Muscle layer of colon (tissue), 2 donors: ENCODE results near the gene NQO2.
A peak's percentile ranks its signal among the peaks of the same experiment; 100 is the strongest.

ENCODE experiments used
- H3K27ac ChIP-seq: one replicate; pipeline ENCODE4 v1.7.0; 2013; ENCODE audit warnings: low read depth, mild to moderate bottlenecking, low read length, moderate library complexity
- H3K27me3 ChIP-seq, 2 donors: one replicate each; pipeline ENCODE4 v1.7.0; 2013; ENCODE audit warnings: low read length in 2 of 2, mild to moderate bottlenecking in 2 of 2; ENCODE audit not compliant: insufficient read depth in 2 of 2, control insufficient read depth in 1 of 2
- H3K36me3 ChIP-seq: one replicate; pipeline ENCODE4 v1.7.0; 2013; ENCODE audit warnings: mild to moderate bottlenecking, low read length; ENCODE audit not compliant: insufficient read depth
- H3K4me1 ChIP-seq: one replicate; pipeline ENCODE4 v1.7.0; 2013; ENCODE audit warnings: mild to moderate bottlenecking, low read length; ENCODE audit not compliant: insufficient read depth
- H3K4me3 ChIP-seq, 2 donors: one replicate each; pipeline ENCODE4 v1.7.0; 2013; ENCODE audit warnings: low read length in 2 of 2, low read depth in 1 of 2, mild to moderate bottlenecking in 1 of 2, moderate library complexity in 1 of 2
- H3K9ac ChIP-seq: one replicate; pipeline ENCODE4 v1.7.0; 2013; ENCODE audit warnings: low read length
- H3K9me3 ChIP-seq: one replicate; pipeline ENCODE4 v1.7.0; 2013; ENCODE audit warnings: mild to moderate bottlenecking, low read length
- donor health status: abdominal sarcoma.
- donor health status: Adenocarcinoma of cecum.

Gene NQO2, protein sequence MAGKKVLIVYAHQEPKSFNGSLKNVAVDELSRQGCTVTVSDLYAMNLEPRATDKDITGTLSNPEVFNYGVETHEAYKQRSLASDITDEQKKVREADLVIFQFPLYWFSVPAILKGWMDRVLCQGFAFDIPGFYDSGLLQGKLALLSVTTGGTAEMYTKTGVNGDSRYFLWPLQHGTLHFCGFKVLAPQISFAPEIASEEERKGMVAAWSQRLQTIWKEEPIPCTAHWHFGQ

DNA sequence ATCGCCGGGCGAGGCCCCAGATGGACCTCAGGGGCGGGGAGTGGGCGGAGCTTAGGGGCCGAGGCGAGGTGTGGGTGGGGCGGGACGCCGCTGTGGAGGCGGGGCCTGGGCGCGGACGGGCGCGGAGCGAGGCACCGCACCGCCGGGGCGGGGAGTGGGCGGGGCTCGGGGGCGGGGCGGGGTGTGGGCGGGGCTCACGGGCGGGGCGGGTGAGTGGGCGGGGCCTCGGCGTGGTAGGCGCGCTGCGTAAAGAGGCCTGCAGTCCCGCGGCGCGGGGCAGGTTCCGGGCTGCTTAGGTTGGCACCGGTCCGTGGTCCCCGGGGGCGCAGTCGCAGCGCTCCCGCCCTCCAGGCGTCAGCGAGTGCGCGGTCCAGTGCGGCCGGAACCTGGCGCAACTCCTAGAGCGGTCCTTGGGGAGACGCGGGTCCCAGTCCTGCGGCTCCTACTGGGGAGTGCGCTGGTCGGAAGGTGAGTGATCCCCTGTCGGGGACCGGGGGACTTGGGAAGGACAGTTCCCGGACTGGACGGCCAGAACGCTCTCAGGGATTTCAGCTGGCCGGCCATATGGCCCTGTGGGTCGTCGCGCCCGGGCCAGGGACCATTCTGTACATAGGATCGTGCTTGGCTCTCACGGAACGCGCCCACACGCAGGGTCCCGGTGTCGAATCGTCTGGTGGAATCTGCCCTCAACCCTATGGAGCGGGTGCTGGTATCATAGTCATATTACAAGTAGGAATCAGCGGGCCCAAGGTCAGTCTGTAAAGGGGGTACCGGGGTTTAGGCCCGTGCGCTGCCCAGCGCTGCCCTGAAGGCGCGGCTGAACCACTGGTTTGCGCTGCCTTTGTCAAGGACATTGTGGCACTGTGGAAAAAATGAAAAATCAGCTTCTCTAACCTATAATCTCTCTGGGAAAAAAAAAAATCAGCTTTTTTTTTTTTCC is at the start of gene NQO2:
Gene NQO2 (plus strand): TSS at position 277 of the 940 bp plus-strand sequence. CDS start 6,659 bp downstream, outside the sequence.
- no peaks in the 10 kb centered on the region for H3K27me3 ChIP-seq
- peak within 1 kb of the TSS; percentile 71 to 91 for H3K4me3 ChIP-seq
- peak within 1 kb of the TSS; percentile 76 for H3K9ac ChIP-seq
- H3K27ac ChIP-seq = peak within 1 kb of the TSS; percentile 81
- H3K4me1 ChIP-seq = peaks cover 14% of the 10 kb centered on the region
- H3K36me3 ChIP-seq = peaks cover 8% of the 10 kb centered on the region
- H3K9me3 ChIP-seq = no peaks in the 10 kb centered on the region

DNA sequence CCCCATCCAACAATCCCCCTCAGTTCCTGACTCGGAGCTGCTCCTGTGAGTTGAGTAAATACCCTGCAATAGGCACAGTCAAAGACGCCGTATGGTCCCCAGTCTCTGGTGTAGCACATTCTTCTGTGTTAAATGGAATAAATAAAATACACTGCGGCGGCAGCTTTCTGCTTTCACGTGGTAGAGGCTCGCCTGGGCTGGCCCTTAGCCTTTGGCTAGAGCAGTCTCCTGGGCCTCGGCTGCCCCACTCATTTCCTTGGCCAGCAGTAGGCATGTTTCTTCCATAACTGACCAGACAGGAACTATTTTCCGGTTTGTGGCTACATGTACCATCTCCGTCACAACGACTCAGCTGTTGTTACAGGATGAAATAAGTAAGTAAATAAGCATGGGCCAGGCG is 49.0 kb upstream of the NQO2 start:
- H3K27me3 ChIP-seq = no peaks in the 10 kb centered on the region
- no peak overlapping the region for H3K9ac ChIP-seq
- no peaks in the 10 kb centered on the region for H3K9me3 ChIP-seq
- H3K4me1 ChIP-seq = peaks cover 18% of the 10 kb centered on the region
- no peak overlapping the region for H3K27ac ChIP-seq
- peaks cover 52% of the 10 kb centered on the region for H3K36me3 ChIP-seq
- H3K4me3 ChIP-seq = no peak overlapping the region

DNA sequence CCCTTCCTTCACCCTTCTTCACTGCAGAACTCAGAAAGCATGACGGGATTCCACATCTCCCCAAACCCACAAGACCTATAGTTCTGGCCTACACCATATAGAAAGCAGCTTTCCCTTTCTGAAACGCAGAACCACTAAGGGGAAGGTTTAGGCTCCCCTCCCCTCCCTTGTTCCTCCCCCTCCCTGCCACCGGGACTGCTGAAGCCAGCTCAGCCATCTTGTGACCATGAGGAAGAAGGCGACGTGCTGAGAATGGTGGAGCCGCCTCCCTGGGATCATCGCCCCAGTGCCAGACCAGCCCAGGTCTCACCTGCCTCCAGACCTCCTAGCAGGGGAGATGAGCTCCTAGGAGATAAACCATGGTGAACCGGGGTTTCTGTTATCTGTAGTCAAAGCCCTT is 48.0 kb upstream of the NQO2 start:
- Histone ChIP-seq H3K4me1 (peaks cover 19% of the 10 kb centered on the region), H3K27ac (peak overlapping the region; percentile 90), H3K36me3 (peaks cover 57% of the 10 kb centered on the region), H3K4me3 (no peak overlapping the region), H3K9ac (peak overlapping the region; percentile 3), H3K27me3 (no peaks in the 10 kb centered on the region), H3K9me3 (no peaks in the 10 kb centered on the region)

DNA sequence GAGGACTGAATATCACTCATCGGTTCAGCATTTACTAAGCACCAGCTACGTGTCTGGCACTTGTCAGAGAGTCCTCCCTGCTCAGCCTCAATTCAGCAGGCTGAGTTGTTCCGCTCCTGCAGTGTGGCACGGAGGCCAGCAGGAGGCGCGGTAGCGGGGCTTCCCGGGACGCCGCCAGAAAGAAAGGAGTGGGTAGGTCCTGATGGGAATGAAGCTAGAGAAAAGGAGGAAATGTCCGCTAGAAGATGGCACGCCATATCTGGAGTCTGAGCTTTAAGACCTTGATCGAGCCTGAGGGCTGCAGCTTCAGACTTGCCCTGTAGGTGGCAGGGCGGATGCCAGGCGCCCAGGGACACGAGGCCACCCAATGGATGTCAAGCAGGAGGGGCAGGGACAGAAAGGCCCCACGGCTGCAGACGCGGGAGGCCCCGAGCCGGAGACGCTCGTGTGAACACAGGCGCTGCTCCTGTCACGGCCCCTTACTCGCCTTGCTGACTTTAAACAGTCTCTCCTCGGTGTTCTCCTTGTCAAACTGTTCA is 47.1 kb upstream of the NQO2 start:
- Histone ChIP-seq H3K4me3 (peak overlapping the region in 1 of 2 donors; percentile 30), H3K9ac (peak overlapping the region; percentile 31)

DNA sequence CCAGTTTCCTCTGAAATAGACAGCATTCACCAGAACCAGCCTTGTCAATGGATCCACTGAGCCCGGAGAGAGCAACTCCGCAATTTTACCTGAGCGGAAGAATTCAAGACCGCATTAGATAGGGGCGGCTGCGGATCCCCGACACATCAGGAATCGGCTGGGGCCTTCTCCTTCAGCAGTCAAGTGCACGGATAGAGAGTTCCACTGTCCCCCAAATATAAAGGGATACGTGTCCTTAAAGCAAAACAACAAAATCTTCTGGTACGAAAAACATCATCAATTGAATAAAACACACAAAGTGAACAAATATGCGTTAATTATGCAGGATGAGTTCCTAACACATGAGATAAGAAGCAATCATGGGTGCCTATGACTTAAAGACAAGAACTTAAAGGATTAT is 46.6 kb upstream of the NQO2 start:
- peaks cover 53% of the 10 kb centered on the region for H3K36me3 ChIP-seq
- no peaks in the 10 kb centered on the region for H3K9me3 ChIP-seq
- H3K4me3 ChIP-seq = peak overlapping the region in 1 of 2 donors; percentile 30
- H3K27ac ChIP-seq = peak overlapping the region; percentile 90
- peaks cover 33% of the 10 kb centered on the region for H3K4me1 ChIP-seq
- no peaks in the 10 kb centered on the region for H3K27me3 ChIP-seq
- peak overlapping the region; percentile 31 for H3K9ac ChIP-seq

More for the DNA sequence above, 47.1 kb upstream of the NQO2 start:
- Histone ChIP-seq H3K4me1 (peaks cover 28% of the 10 kb centered on the region), H3K36me3 (peaks cover 53% of the 10 kb centered on the region), H3K27ac (peak overlapping the region; percentile 90), H3K27me3 (no peaks in the 10 kb centered on the region), H3K9me3 (no peaks in the 10 kb centered on the region)

DNA sequence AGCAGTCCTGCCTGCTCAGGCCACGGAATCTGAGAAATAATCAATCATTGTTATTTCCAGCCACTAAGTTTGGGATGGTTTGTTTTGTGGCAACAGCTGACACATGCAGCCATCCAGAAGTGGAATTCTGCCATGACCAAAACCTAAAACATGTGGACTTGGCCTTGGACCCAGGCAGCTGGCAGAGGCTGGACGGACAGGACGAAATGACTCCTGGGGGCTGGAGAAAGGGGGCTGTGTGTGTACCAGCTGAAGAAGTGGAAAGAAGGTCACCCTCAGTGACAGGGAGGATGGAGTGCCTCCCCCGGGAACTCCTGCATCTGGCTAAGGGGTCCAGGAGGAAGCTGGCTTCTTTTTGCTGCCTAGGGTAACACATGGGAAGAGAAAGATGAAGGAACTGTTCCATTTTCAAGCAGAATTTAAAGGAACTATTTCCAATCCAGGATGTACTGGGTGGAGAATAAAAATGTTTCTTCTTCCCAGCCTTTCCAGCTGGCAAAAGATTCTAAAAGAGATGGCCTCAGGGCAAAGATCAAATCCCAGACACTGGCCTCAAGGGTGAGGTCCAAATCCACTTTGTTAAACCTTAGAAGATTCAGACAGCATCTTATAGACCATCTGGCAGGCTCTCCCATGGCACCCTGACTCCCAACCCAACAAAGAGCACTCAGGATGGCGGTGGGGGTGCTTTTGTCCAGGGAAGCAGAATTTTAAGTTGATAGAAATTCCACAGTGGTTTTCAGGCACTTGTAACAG is 42.6 kb upstream of the NQO2 start:
- H3K27me3 ChIP-seq = no peaks in the 10 kb centered on the region
- H3K36me3 ChIP-seq = peaks cover 30% of the 10 kb centered on the region
- no peaks in the 10 kb centered on the region for H3K9me3 ChIP-seq
- no peak overlapping the region for H3K9ac ChIP-seq
- H3K4me1 ChIP-seq = peaks cover 50% of the 10 kb centered on the region
- no peak overlapping the region for H3K27ac ChIP-seq
- no peak overlapping the region for H3K4me3 ChIP-seq

DNA sequence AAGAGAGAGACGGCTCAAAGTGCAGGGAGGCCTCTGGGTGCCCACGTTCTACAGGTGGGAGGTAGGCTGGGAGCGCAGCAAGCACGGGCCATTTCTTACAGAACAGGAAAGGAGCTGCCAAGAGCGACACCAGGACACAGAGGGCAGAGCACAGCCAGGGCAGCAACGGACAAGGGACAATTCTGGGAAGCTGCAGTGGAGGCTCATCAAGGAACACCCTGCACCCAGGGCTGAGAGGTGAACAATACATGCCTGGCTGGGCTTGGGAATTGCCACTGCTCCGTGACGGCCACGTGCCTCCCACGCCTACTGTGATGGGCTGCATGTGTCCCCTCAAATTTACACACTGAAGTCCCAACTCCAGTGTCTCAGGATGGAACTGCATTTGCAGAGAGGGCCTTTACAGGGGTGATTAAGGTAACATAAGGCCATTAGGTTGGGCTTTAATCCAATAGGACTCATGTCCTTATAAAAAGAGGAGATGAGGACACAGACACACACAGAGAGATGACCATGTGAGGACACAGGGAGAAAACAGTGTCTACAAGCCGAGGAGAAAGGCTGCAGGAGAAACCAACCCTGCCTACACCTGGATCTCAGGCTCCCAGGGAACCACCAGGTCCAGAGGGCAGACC is 41.9 kb upstream of the NQO2 start:
- peaks cover 50% of the 10 kb centered on the region for H3K4me1 ChIP-seq
- no peaks in the 10 kb centered on the region for H3K9me3 ChIP-seq
- H3K27me3 ChIP-seq = no peaks in the 10 kb centered on the region
- H3K4me3 ChIP-seq = no peak overlapping the region
- no peak overlapping the region for H3K27ac ChIP-seq
- H3K36me3 ChIP-seq = peaks cover 29% of the 10 kb centered on the region
- no peak overlapping the region for H3K9ac ChIP-seq

DNA sequence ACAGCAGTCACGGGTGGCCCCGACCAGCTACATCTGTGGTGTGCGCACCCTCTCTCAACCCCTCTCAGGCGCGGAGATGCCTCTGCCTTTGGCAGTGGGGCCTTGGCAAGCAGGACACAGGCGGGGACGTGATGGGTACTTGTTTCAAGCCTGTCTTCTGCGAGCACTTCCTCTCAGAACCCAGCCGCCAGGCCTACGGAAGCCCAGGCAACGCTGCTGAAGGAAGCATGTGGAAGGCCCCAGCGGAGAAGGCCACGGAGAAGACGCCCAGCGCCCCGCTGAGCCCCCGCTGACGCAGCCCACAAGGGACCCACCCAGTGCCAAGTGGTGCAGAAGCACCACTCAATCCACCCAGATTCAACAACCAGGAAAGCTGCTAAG is 41.4 kb upstream of the NQO2 start:
- Histone ChIP-seq H3K9me3 (no peaks in the 10 kb centered on the region), H3K4me3 (no peak overlapping the region), H3K27me3 (no peaks in the 10 kb centered on the region), H3K9ac (no peak overlapping the region), H3K27ac (no peak overlapping the region), H3K36me3 (peaks cover 26% of the 10 kb centered on the region), H3K4me1 (peaks cover 47% of the 10 kb centered on the region)

DNA sequence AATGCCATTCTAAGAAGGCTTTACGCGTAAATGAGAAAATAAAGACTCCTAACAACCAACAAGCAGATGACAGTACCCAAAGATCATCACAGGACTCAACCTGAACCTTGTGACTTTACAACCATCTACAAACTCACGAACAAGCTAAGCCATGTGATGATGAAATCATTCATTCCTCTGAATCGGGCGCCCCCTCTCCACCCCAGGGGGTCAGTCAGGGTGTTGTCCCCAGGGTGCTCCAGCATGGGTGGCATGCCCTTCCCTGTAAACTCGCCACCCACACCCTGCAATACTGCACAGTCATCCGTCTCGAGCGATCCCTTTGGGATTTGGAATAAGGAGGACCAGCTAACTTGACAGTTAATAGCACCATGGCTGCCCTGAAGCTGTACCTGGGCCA is 40.9 kb upstream of the NQO2 start:
- Histone ChIP-seq H3K27me3 (no peaks in the 10 kb centered on the region), H3K4me1 (peaks cover 47% of the 10 kb centered on the region), H3K36me3 (peaks cover 26% of the 10 kb centered on the region), H3K9me3 (no peaks in the 10 kb centered on the region), H3K4me3 (no peak overlapping the region), H3K27ac (no peak overlapping the region), H3K9ac (no peak overlapping the region)

DNA sequence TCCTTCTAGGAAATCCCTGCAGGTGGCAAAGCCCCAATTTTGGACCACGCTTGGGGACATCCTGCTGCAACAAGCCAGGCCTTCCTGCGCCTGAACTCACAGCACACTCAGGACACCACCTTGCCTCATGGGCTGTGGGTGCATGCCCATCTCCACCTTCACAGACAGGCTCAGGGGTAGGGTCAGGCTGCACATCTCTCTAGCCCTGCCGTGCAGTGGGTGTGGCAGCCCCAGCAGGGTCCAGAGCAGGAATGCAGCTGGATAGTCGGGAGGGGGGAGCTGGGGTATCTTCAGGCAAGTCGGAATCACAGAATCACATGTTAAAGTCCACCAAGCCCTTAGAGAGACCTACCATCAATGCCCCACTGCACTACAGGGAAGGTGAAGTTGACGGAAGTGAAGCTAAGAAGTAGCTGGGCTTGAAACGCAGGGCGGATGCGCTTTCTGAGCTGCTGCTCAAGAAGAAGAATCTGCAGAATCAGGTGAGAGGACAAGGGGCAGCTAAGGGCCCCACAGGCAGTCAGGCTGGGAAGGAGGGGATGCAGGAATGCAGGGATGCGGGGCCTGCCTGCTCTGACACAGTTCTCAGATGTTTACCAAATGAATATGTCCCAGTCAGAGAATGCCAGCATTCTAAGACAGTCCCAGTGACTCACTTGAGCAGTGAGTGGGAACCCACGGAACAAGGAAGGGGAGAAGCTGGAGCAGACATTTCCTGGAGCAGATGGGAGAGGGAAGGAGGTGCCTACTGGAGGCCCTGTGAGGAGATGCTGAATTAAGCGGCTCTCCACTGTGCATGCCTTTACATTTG is 39.6 kb upstream of the NQO2 start:
- Histone ChIP-seq H3K9ac (no peak overlapping the region), H3K27me3 (no peaks in the 10 kb centered on the region), H3K27ac (no peak overlapping the region), H3K9me3 (no peaks in the 10 kb centered on the region), H3K4me3 (no peak overlapping the region), H3K36me3 (peaks cover 24% of the 10 kb centered on the region), H3K4me1 (peaks cover 47% of the 10 kb centered on the region)
